Panc1 (cell line): ENCODE results near the gene CENPP.

Source experiments
- CTCF ChIP-seq: fragments of 450-650 bp; IDR thresholded peaks from 2 replicates; pipeline ENCODE4 v1.5.1; 2017; ENCODE audit warnings: mild to moderate bottlenecking
- POLR2AphosphoS5 ChIP-seq: IDR thresholded peaks from 2 replicates; pipeline ENCODE4 v1.6.1; 2012; ENCODE audit warnings: mild to moderate bottlenecking, low read depth, low read length, moderate library complexity
- REST ChIP-seq, 2 experiments: IDR thresholded peaks; 2 replicates each; pipeline ENCODE4 v1.6.1; 2011 to 2012; ENCODE audit warnings: low read depth in 2 of 2, control low read depth in 1 of 2, low read length in 1 of 2, mild to moderate bottlenecking in 1 of 2, moderate library complexity in 1 of 2; ENCODE audit not compliant: insufficient read depth in 1 of 2

GRCh38 chr9:92636627-92637026 is 310.9 kb downstream of the CENPP start:
- TF ChIP-seq POLR2AphosphoS5 = no peak
- TF ChIP-seq CTCF = no peak
- TF ChIP-seq REST (IDR thresholded peaks at IDR 0.05; ENCODE audit: insufficient read depth in 1 of 2, low read depth in 2 of 2, low read length in 1 of 2) = no peak
